ACHN (cell line): ENCODE data around the gene KRT31.
"Not testable (repeated sequence)": the region's sequence is repeated elsewhere in the genome, so short reads cannot be mapped to it uniquely, and the experiment has no call there.

Experiments
- DNase-seq: peaks from one replicate; pipeline ENCODE4 v3.0.0-alpha.2; 2015
- in situ Hi-C: cut with HindIII; loops from 2 replicates; pipeline ENCODE4 v1.10.0; 2017; ENCODE audit warnings: low sequenced_read_pairs, low pct_ligation_motif_present, low pct_unique_long_range_greater_than_20kb

Gene KRT31

DNA sequence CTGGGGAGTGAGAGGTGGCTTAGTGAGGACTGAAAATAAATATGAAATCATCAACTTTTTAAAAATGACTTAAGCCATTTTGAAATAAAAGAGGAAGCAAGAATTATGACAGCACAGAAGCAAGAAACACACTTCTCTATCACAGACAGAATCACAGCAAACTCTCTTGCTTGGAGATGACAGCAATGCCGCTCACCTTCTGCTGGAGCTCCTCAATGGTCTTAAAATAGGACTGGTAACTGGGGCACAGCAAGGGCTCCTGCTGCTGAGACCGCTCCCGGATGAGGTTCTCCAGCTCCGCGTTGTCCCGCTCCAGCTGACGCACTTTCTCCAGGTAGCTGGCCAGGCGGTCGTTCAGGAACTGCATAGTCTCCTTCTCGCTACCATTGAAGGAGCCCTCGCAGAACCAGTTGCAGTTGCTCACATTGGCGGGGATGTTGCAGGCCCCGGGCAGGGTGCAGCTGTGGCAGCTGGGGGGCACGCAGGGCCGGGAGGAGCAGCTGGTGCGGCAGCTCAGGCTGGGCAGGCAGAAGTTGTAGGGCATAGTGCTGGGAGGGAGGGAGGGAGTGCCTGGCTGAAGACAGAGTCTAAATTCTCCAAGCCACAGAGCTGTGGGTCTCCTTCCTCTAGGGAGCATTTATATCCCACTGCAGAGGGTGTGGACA lies at the start of gene KRT31:
KRT31 (minus strand) TSS at position 613 of the 665 bp plus-strand sequence; CDS start at position 544, 69 bp downstream.
- DNase-seq, result no peak
- in situ Hi-C loops, result no loop called here

DNA sequence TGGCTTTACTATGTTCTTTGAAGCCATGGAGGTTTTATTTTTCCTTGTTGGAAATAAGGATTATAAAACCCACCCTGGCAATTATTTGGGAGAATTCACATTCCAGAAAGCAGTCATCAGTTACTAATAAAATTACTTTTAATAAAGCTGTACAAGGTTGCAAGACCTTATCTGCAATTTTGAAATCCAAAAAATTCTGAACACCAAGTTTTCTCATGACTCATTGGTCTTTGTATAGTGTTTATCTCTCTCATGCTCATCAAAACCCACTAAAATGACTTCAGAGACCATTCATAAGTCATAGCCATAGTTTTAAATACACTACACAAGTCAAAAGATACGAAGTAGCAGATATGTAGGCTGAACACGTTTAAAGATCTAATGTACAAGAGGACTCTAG lies 49.4 kb upstream of the KRT31 start:
- in situ Hi-C loops, result no loop called here
- no peak for DNase-seq

DNA sequence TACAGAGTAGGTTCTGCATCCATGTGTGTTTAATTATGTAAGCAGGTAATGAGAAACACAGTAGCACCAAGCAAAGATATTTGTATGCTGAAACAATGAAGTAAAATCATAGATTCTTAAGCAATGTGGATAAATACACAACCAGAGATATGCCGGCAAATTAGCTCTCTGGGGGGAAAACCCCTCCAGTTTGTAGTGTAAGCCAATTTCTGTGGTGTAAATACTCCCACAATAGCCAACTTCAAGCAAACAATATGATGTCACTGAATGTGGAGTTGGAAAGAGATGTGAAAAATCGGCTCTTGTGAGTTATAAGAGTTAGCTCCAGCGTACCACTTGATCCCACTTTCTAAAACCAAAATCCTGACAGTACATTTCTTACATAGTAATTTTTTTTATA lies 47.2 kb upstream of the KRT31 start:
- DNase-seq, result no peak
- in situ Hi-C loops, result no loop called here

DNA sequence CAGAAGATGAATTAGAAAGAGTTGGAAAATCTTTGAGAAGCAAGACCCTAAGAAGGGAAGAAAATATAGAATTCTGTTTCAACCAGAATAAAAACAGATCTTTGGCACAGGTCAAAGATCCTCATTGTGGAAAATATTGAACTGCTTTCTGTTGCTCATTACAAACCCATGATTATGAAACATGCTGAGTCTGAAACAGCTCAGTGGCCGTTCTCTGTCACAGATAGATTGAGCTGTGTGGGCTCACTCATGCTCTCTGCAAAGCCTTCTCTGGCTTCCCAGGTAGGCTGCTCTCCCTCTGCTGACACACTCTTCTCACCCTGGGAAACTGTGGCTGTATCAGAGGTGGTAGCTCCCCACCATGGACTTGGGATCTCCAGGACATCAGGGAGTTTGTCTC lies 46.8 kb upstream of the KRT31 start:
- in situ Hi-C loops, result no loop called here
- no peak for DNase-seq

DNA sequence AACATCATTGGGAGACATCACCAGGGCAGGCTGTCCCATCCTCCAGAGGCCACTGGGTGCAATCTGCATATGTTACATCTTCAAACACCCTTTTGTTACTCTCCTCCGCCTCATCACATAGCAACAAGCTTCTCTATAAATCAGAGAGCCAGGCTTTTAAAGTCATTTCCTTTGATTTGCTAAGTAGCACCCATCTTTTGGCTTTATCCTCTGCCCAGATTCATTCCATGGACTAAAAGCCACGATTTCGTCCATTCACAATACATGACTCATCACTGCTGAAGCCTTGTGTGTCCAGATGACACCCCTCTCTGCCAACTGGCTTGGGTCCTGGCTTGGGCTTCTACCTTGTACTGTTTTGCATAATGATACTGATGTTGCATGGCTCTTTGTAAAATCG lies 45.3 kb upstream of the KRT31 start:
- no peak for DNase-seq
- in situ Hi-C loops, result no loop called here

DNA sequence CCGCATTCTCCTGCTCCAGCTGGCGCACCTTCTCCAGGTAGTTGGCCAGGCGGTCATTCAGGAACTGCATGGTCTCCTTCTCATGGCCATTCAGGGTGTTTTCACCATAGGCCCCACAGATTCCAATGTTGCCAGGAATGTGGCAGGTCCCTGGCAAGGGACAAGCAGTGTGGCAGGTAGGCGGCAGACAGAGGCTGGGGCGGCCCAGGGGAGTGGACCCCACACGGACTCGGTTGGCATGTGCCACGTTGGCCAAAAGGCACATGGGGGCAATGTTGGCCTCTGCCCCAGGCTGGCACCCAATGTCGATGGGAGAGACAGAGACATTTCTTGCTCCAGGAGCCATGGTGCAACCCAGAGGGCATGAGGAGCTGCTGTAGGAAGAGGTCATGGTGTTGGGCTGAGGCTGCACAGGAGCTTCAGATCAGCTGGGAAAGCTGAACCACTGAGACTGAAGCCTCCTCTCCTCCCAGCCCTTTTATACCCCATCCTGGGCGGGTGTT lies 43.2 kb upstream of the KRT31 start, which contains the start of gene KRT38:
KRT38 (minus strand) TSS at position 453 of the 503 bp plus-strand sequence; CDS start at position 391, 62 bp downstream.
- in situ Hi-C loops, result no loop called here
- DNase-seq, result no peak

DNA sequence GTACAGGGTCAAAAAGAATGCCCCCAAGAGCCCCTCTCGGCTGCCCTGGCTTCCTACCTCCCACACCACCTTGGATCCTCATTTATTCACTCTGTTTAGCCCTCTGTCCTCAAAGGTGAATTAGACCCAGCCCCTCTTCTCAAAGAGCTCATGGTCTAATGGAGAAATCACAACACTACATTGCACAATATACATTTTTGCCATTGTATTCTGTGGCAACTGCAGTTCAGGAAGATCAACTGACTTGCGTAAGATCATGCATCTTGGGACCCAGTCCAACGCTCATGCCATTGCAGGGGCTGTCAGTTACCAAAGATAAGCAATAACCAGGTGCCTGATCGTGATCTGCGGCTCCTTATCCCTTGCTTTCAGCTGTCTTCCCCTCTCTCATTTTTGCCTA lies 42.0 kb upstream of the KRT31 start:
- in situ Hi-C loops, result no loop called here
- no peak for DNase-seq

DNA sequence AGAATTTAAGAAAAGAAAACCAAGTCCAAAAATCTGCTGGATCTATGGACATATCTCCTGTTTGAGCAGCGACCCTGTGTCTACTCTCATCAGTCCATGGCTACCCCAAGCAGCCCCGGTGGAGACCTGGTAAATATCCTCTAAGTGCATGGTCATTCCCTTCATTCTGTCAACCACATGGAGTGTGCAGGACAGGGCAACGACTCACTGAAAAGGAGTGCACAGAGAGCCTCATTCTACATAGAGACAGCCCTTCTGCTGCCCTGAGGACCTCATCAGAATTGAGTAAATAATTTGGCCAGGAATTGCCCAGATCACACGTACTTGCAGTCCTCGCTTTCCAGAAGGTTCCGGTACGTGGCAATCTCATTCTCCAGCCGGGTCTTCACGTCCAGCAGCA lies 40.4 kb upstream of the KRT31 start:
- no peak for DNase-seq
- in situ Hi-C loops, result no loop called here

DNA sequence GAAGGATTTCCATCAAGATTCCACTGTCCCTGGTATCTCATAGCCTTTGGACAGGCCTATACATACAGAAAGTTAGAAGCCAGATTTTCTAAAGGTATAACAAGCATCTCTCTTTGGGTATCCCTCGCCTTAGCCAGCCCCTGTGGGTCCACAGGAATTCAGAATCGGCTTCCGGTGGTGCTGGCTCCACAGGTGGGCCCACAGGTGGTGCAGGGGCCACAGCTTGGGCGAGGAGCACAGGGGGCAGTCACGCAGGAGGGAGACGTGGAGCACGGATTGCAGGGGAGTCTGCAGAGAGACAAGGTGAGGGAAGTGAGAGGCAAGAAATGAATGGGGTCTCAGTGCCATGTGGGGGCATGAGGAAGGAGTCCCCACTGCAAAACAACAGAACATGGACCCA lies 39.8 kb upstream of the KRT31 start:
- no peak for DNase-seq
- in situ Hi-C loops, result no loop called here

DNA sequence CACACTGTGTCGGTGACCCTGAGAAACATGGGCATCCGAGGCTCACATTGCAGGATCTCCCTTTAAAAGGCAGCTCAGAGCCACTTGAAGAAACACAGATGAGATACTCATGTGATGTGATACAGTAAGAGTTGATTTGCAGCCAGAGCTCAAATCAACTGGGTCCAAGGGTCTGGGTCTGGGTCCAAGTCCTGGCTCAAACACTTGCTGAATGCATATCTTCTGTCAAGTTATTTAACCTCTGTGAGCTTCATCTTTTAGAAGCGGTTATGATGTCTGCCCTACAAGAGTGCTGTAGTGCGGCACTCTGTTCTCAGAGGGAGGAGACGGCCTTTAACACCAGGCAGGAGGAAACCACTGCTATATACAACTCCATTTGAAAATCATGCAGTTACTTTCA lies 37.0 kb upstream of the KRT31 start:
- in situ Hi-C loops, result no loop called here

DNA sequence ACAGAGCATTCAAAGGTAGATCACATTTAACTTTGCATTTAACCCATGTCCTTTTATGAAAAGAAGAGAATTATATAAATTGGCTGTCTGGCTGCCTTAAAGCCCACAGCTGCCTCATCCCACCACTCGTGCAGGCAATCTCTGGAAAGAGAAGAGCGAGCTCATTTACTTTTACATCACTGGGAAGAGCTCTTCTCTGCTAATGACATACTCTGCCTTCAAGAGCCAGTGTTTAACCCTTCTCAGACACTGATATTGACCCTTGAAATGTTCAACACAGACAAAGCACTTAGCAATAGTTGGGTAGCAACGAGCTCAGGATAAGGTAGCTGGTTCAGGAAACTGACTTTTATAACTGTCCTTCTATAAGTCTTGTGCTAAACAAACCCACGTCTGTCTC lies 36.6 kb upstream of the KRT31 start:
- in situ Hi-C loops, result no loop called here
- DNase-seq, result no peak

More for the DNA sequence above, 37.0 kb upstream of the KRT31 start:
- DNase-seq, result no peak

DNA sequence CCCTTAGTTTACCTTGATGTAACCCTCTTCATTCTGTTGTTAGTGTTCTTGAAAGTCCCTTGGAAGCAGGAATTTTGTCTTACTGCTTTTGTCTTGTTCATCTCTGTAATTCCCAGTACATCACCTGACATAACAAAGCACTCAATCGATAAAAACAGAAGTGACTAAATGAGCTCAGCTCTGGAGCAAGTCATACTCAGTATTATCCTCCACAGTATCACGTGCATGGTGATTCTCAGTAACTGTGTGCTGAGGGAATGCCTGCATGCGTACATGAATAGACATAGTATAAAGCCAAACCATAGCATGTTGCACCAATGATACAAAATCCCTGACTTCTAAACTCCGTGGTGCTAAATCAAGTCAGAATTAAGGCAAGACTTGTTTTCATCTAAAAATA lies 36.2 kb upstream of the KRT31 start:
- DNase-seq, result no peak
- in situ Hi-C loops, result no loop called here

DNA sequence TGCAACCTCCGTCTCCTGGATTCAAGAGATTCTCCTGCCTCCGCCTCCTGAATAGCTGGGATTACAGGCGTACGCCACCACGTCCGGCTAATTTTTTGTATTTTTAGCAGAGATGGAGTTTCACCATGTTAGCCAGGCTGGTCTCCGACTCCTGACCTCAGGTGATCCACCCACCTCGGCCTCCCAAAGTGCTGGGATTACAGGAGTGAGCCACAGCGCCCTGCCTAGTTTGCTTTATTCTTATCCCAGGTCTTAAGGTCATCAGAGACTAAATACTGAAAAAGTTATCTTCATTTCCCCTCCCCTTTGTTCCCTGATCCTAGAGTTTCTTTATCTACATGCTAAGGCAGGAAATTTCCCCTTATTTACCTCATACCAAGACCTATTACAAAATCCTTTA lies 33.0 kb upstream of the KRT31 start:
- DNase-seq, in situ Hi-C loops: not testable (repeated sequence)

DNA sequence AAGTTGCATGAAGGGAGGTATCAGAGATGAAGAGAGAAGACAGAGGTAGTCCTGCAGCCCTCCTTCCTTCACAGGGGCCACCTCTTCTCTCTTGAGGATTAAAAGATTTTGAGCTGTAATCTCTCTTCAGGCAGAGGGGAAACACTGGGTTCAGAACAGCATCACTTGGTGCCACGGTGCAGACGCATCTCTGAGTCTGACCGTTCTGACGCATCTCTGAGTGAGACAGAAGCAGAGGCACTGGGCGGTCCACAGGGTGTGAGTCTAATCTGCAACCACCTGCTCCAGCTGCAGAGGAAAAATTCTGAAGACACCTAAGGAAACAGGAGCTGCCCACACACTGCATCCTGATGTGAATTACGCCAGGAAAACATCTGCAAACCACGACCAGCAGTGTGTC lies 32.3 kb upstream of the KRT31 start:
- no peak for DNase-seq
- in situ Hi-C loops, result no loop called here

DNA sequence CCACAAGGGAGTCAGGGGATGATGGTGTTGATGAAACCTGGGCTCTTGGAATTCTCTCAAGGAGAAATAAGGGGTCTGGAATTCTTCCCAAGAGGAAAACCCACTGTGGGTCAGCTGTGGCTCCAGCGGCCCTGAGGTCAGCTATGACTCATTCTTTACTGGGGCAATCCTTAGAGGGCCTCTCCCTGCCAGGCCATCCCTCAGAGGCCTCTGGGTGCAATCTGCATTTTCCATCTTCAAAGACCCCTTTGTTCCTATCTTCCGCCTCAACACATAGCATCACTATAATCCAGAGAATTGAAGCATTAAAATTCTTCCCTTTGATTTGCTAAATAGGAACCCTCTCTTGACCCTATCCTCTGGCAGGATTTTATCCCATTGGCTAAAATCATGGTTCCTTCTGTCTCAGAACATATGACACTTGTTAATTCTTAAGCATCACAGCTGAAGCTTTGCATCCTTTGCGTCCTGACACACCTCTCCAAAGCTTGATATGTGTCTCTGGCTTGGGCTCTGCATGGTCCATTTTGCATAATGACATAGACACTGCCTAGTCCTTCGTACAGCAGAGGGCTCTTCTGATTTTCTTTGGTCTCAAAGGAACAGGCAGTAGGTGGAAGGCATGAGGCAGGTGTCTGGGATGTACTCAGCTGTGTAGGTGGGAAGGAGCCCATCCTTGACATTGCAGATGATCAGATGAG lies 31.3 kb upstream of the KRT31 start:
- no peak for DNase-seq

DNA sequence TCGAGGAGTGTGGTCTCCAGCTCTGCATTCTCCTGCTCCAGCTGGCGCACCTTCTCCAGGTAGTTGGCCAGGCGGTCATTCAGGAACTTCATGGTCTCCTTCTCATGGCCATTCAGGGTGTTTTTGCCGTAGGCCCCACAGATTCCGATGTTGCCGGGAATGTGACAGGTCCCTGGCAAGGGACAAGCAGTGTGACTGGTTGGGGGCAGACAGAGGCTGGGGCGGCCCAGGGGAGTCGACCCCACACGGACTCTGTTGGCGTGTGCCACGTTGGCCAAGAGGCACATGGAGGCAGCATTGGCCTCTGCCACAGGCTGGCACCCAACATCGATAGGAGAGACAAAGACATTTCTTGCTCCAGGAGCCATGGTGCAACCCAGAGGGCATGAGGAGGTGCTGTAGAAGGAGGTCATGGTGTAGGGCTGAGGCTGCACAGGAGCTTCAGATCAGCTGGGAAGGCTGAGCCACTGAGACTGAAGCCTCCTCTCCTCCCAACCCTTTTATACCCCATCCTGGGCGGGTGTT lies 26.8 kb upstream of the KRT31 start, which contains the start of gene KRT37:
KRT37 (minus strand) TSS at position 475 of the 525 bp plus-strand sequence; CDS start at position 413, 62 bp downstream.
- DNase-seq, result no peak
- in situ Hi-C loops, result no loop called here

More for the DNA sequence above, 31.3 kb upstream of the KRT31 start:
- in situ Hi-C loops, result no loop called here

DNA sequence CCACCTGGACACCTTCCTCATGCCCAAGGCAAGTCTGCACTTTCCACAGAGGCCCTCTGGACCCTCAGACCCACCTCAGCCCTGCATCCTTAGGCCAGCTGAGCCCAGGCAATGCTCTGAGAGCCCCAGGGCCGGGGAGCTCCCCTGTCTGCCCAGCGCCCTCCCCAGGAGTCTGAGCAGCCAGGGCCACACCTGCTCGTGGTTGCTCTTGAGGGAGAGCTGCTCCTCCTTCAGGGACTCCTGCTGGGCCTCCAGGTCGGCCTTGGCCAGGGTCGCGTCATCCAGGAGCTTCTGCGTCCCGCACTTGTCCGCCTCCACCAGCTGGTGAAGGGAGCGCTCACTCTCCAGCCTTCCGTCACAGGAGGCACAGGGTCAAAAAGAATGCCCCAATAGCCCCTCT lies 25.2 kb upstream of the KRT31 start:
- DNase-seq, in situ Hi-C loops: not testable (repeated sequence)

DNA sequence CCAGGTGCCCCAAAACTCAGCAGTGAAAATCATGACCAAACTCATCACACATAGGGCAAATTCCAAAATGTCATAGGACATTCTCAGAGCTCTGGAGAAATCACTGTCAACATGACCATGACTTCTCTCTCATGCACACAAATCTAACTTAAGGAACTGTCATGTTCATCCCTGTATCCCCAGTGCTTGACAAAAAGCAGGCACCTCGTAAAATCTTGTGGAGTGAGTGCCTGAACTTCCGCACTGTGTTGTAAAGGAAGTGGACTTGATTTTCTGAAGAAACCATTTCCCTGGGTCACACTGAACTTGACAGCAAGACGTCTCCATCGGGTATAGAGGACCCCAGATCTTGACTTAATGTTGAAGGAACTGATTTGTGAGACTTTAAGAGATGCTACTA lies 24.2 kb upstream of the KRT31 start:
- no peak for DNase-seq
- in situ Hi-C loops, result no loop called here

DNA sequence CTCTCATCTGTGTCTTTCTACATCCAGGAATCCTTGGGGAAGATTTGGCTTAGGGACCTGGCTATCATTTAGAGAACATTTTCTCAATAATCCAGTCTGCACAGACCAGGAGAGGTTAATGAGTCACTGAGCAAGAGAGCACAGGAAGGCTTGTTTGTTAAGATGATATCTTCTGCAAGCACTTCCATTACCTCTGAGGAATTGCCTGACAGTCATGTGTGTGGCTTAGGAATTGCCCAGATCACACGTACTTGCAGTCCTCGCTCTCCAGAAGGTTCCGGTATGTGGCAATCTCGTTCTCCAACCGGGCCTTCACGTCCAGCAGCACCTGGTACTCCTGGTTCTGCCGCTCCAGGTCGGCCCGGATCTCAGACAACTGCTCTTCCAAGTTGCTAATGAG lies 23.7 kb upstream of the KRT31 start:
- in situ Hi-C loops, result no loop called here
- DNase-seq, result no peak

DNA sequence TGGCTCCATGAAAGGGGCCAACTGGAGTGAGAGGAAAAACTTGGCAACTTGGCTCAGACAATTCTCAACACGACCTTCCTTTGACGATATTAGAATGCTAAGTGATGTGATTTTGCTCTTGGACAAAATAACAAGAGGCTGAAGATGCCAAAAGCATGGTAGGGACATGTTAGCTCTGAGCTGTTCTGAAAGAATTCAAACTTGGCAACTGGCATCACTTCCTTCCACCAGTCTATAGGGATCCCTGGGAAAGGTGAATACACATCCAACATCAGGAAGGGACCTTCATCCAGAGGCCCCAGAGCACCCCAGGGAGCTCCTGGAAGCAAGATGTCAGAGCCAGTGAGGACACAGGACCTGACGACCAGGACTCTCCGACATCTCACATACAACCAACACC lies 22.7 kb upstream of the KRT31 start:
- no peak for DNase-seq
- in situ Hi-C loops, result no loop called here
